HL-60 (cell line): ENCODE measurements around the gene NBDY.

ENCODE experiments used
- CTCF ChIP-seq: IDR thresholded peaks from one replicate; pipeline ENCODE4 v1.5.1; 2011; ENCODE audit warnings: low read length, control low read depth, inconsistent platforms; ENCODE audit not compliant: insufficient read depth
- GABPA ChIP-seq: IDR thresholded peaks from 2 replicates; pipeline ENCODE4 v1.6.1; 2012; ENCODE audit warnings: low read depth
- POLR2AphosphoS5 ChIP-seq: IDR thresholded peaks from 2 replicates; pipeline ENCODE4 v1.6.1; 2012; ENCODE audit warnings: low read depth
- REST ChIP-seq: IDR thresholded peaks from 2 replicates; pipeline ENCODE4 v1.6.1; 2012; ENCODE audit warnings: low read depth; ENCODE audit not compliant: insufficient replicate concordance
- SPI1 ChIP-seq: IDR thresholded peaks from 2 replicates; pipeline ENCODE4 v1.6.1; 2012; ENCODE audit warnings: low read depth, mild to moderate bottlenecking, borderline replicate concordance

- TF ChIP-seq POLR2AphosphoS5 (no peak), CTCF (no peak), GABPA (no peak), REST (no peak), SPI1 (no peak)
Measured at GRCh38 chrX:56833626-56834025, 104.6 kb downstream of the NBDY start.
